SK-N-MC (cell line): Measurements from ENCODE around the gene CMTM3.

Experiments
- EZH2 ChIP-seq: fragments of 200-600 bp; sonication (generic); IDR thresholded peaks from one replicate; pipeline ENCODE4 v1.6.1; 2017; ENCODE audit warnings: antibody characterized with exemption
- FOXP2 ChIP-seq: optimal IDR thresholded peaks from 2 replicates; pipeline ENCODE3; 2011; ENCODE audit warnings: mild to moderate bottlenecking, moderate library complexity; ENCODE audit not compliant: insufficient read depth; ENCODE audit errors: extremely low read length, control extremely low read depth
- POLR2AphosphoS5 ChIP-seq: IDR thresholded peaks from 2 replicates; pipeline ENCODE4 v1.6.1; 2012; ENCODE audit warnings: mild to moderate bottlenecking, low read depth, low read length, borderline replicate concordance

- no peak for TF ChIP-seq POLR2AphosphoS5
- TF ChIP-seq EZH2, result no peak
- no peak for TF ChIP-seq FOXP2
Observed at GRCh38 chr16:66562409-66562808, 42.1 kb upstream of the CMTM3 start.
